Stimulated activated CD8-positive, alpha-beta memory T cell treated with anti-CD3 and anti-CD28 coated beads, Interleukin-4, amount 100 ng/mL, for 24 hours (primary cell): ENCODE measurements around the gene ARHGAP22.

Experiments used
- DNase-seq: peaks from one replicate; pipeline ENCODE4 v3.0.0-alpha.2; 2020; ENCODE audit warnings: low read depth

Gene ARHGAP22

DNA sequence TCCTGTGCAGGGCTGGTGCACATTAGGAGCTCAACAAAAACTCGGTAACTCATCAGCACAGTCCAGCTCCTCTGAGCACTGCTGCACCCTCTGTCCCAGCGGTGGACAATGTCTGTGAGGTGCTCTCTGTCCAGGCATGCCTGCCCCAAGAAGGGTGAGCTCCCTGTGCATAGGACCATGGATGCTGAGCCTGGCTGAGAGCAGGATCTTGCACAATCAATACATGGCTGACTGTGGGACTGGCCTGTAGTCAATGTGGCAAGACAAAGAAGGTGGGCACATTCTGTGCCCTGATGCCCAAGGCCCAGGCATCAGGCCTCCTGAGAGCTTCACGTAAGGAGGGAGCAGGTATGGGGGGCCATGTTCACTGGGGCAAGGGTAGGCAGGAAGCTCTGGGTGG is 17.1 kb downstream of the ARHGAP22 start:
- DNase-seq = no peak

DNA sequence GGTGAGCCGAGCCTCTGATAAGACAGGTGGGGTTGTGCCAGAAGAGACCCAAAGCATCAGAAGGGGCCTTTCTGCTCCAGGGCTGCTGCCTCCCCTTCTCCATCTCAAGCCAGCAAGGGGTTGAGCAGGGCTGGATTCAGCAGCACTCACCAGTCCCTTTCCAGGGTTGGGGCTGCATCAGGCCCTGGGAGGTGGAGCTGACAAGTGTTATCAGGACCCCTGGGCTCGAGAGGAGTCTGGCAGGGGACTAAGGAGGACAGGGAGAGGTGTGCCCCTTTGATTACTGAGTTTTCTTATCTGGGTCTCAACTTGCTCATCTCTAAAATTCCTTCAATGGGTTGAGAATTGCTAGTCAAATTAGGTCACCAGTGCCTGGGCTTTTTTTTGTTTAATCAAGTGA is 17.8 kb downstream of the ARHGAP22 start:
- DNase-seq = no peak

DNA sequence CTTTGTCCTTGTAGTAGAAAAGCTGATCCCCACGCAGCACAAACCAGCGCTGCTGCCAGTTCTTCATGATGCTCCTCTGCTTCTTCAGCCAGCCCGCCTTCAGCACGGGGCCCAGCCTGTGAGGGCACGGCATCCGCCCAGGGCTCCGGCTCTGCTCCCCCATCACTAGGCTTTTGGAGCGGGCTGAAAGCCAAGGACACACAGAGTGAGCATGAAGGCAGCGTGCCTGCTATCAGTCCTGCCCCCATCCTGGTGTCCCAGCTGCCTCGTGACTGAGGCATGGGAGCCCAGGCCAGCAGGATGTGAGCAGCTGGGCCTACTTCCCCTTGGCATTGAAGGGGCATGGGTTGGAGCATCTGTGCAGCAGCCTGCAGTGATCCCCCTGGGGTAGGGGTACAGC is 21.9 kb downstream of the ARHGAP22 start:
- DNase-seq = no peak

DNA sequence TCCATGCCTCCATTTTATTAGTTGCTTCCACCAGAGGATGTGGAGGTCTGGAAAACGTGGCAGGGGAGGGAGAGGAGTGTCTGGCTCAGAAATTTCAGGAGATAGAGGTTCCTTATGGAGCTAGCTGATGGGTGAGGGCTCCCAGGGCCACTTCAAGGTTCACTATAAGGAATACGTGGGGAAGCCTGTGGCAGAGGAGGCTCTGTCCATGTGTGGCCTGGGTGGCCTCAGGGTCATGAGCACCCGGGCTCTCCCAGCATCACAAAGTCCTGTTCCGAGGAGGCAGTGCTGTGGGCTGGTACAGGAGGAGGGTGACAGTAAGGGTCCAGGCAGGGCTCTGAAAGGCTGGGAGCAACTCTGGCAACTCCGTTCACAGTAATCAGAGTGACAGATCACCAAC is 24.6 kb downstream of the ARHGAP22 start:
- no peak for DNase-seq

DNA sequence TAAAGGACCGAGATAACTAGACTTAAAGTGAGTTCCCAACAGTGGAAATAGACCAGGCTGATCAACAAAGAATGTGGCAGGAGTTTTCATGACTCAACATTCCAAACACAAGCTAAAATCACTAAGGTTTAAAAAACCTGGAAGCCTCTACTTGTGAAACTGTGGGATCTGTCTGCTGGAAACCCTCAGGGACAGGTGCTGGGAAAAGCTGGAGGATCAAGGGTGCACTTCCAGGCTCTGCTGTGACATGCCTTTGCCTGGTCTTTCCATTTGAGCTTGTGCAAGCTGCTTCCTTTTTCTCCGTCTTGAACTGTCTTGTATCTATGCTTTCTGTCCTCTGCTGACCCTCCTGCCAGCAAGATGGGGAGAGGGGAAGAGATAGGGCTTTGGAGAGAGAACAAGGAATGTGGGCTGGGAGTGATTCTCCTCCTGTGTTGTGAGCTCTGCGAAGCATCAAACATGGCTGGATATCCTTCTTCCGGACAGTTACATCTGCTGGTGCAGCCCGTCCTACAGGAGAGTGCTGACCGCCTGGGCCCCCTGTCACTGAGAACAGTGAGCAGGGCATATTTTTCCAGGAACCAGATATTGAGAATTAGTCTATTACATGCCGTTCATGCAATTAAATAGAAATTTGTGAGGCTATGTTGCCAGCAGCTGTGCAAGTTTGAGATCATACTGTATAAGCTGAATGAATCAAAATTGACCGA is 25.5 kb downstream of the ARHGAP22 start:
- no peak for DNase-seq

GRCh38 chr10:48577158-48577557 is 27.7 kb downstream of the ARHGAP22 start:
- DNase-seq = no peak

GRCh38 chr10:48576501-48576900 is 28.4 kb downstream of the ARHGAP22 start:
- no peak for DNase-seq

DNA sequence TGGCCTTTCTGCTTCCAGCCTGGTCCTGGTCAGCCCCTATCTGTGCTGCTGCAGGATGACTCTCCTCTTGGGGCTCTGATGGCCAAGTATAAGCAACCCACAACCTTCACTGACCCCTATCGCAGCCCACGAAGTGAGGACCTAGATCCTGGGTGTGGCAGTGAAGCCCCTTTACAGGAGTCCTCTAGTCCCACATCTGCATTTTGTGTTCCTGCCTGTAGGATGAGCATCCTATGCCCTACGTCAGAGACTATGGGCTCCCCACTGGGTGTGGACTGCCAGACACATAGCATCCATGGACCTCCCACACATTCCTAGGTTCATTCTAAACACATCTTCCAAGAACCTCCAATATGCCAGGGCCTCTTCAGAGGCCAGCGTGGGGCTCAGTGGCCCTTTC is 29.0 kb downstream of the ARHGAP22 start:
- no peak for DNase-seq

DNA sequence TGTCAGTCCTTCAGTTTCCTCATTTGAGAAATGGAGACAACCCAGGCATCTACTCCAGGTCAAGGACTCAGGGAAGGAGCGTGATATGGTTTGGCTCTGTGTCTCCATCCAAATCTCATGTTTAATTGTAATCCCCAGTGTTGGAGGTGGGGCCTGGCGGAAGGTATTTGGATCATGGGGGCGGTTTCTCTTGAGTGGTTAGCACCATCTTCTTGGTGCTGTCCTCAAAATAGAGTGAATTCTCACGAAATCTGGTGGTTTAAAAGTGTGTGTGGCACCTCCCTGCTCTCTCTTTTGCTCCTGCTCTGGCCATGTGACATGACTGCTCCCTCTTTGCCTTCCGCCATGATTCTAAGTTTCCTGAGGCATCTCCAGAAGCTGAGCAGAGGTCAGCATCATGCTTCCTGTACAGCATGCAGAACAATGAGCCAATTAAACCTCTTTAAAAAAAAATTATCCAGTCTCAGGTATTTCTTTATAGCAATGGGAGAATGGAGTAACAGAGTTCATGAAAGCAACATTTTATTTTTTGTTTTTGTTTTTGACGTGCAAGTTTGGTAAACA is 30.0 kb downstream of the ARHGAP22 start:
- DNase-seq = no peak

- no peak for DNase-seq
These were observed 30.5 kb downstream of the ARHGAP22 start for GRCh38 chr10:48574322-48574796.

- no peak for DNase-seq
These were observed 31.8 kb downstream of the ARHGAP22 start for GRCh38 chr10:48573045-48573444.

DNA sequence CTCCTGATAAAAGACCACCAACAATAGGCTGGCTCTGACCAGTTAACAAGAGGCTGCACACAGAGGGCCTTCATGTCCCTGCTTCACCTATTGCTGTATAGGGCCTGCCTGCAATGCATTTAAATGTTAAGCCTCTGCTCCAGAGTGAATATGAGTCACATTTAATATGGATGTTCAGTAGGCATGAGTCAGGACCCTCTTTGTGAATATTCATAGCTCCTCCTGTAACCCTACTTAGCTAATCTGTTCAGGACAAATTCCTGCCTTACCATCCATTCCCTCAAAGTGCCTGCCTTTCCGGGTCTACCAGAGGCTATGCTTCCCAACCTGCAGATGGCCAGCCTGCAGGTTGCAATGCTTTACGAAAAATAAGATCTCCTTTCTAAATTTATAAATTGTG is 32.5 kb downstream of the ARHGAP22 start:
- DNase-seq = no peak

- no peak for DNase-seq
These were observed 36.3 kb downstream of the ARHGAP22 start for GRCh38 chr10:48568546-48568945.

- DNase-seq = no peak
These were observed 36.7 kb downstream of the ARHGAP22 start for GRCh38 chr10:48568131-48568530.

GRCh38 chr10:48567346-48567745 is 37.5 kb downstream of the ARHGAP22 start:
- no peak for DNase-seq

- no peak for DNase-seq
These were observed 40.3 kb downstream of the ARHGAP22 start for GRCh38 chr10:48564466-48565160.

DNA sequence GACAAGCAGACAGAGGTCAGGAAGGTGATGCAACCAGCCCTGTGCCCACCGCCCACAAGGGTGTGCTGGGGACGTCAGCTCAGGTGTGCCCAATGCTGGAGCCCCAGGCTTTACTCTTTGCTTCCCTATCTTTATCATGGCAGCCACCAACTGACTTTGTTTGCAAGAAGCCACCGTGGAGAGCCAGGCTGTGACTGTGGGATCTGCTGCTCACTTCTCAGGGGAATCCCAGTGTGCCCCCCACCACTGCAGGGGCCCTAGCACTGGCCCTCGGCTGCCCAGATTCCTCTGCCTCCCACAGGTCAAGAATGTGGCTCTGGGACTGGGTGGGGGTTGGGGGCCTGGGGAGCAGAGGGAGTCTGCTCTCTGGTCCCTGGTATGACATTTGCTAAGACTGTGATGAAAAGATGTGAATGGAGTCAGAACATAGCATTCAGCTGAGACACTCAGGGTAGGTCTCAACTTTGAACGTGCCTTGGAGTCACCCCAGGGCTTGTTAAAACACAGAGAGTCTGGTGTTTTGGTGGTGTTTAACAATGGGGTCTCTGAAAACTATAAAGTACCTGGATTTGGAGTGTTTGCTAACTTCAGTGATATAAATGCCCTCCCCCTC is 47.3 kb downstream of the ARHGAP22 start:
- no peak for DNase-seq

GRCh38 chr10:48556713-48557112 is 48.2 kb downstream of the ARHGAP22 start:
- no peak for DNase-seq

DNA sequence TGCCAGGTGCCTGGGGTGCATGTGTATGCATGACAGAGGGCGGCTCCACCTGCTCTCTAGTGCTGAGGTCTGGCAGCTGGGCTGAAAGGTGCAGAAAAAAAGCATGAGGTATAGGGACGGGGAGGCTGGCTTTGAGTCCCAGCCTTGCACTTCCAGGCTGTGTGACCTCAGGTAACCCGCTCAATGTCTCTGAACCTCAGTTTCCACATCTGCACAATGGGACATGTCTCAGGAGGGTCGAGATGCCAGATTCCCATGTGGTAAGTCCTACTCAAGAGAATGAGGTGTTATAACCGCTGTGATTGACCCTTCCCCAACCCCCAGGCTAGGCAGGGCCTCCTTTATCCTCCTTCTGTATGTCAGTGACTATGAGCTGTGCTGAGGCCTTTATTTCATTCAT is 48.8 kb downstream of the ARHGAP22 start:
- no peak for DNase-seq

DNA sequence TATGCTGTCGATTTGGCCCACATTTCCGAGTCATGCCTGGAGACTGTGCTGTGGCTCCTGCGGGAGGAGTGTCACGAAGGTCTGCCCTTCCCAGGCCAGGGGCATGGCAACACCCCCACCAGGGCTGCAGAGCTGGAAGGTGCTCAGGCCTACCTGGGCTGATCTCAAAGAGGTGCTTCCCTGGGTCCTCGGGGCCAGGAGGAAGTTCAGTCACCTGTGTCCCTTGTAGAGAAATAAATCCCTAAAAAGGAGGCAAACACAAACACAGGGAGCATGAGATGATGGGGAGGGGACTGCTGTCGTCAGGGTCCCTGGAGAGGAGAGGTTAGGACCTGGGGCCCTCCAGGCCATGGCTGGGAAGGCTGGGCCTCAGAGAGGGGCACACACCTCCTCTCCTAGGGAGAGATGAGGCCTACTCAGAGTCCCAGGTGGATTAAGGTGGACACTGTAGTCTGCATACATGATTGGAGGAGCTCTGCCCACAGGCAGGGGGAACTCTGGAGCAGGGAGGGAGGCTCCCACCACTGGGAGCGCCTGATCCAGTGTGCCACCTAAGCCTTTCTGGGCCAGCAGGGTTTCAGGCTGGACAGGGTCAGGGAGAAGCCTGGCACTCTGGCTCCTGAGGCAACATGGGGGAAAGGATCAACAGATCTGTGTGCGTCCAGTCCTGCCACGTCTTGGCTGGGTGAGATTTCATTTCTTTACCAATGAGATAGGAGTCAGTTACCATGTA is 49.4 kb downstream of the ARHGAP22 start:
- no peak for DNase-seq

DNA sequence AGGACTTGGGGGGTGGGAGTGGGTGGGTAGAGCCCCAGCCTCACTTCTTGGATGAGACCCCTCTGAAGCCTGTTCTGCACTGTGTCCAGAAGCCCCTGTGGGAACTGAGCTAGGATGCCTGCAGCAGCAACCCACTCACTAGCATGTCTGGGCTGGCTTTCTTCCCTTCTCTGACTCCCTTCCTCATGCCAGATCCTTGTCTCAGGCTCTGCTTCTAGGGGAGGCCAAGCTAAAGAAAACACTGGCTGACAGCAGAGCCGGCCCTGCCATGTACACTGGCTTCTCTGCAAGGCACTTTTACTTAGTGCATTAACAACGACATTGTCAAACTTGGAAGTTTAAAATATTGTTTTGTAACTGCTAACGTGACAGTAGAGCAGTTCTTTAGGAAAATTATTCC is 50.2 kb downstream of the ARHGAP22 start:
- no peak for DNase-seq

DNA sequence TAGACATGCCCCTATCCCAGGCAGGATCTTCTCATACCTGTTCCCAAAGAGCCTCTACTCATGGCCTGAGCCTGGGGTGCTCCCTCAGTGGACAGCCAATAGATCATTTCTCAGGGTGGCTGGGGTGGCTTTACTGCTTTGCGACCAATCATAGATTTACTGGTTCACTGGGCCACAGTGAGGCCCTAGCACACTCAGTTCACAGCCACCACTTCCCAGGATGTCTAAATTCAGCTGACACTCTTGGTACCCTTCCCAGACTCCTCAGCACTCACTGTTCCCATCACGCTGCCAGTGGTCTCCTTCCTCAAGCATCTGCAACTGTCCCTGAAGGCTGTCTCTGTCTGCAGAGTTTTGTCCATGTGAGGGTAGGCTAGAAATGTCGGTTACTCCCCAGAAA is 50.6 kb downstream of the ARHGAP22 start:
- no peak for DNase-seq
